HepG2 (cell line): Measurements from ENCODE around the gene CACNA2D3. TPM values are rescaled to one million over a fixed set of nuclear protein-coding genes. Genes with fewer than 3 reads are reported as not detected.
A peak's percentile ranks its signal among the peaks of the same experiment; 100 is the strongest.

Source experiments
- ATAC-seq: fragments of 200-7000 bp; cut with Tn5 transposase; 3 replicates; pipeline ENCODE4 v1.9.1; 2020; ENCODE audit warnings: mild to moderate bottlenecking, moderate library complexity
- BruUV-seq: library from RNA; stranded (reverse); fragments of 400-500 nt; replicated peaks from 2 replicates; lab custom pipeline; 2021; lab: Mats Ljungman, UMichigan
- CTCF ChIA-PET: fragments of 300-600 bp; formaldehyde crosslinking; extraction: SDS; loops from one replicate; lab custom pipeline; 2021; ENCODE audit warnings: low total read pairs, inconsistent platforms, low intra/inter-chr PET ratio; lab: Yijun Ruan, JAX
- POLR2A ChIA-PET: fragments of 350-600 bp; sonication (Branson Sonifier 250); formaldehyde crosslinking; loops from one replicate; lab custom pipeline; 2020; ENCODE audit warnings: antibody characterized with exemption, inconsistent platforms; lab: Yijun Ruan, JAX
- DNase-seq: peaks from one replicate; pipeline ENCODE4 v3.0.0-alpha.2; 2015; ENCODE audit warnings: low spot score
- FAIRE-seq: peaks from 3 replicates; lab custom pipeline; 2011; peaks lifted over from hg19 to GRCh38; lab: Jason Lieb, UNC
- H2AFZ ChIP-seq: one replicate; pipeline ENCODE4 v1.6.1; 2011; ENCODE audit warnings: low read length, inconsistent platforms
- H3K27ac ChIP-seq: fragments of 300-600 bp; 3 replicates; pipeline ENCODE4 v1.8.0; 2011; ENCODE audit warnings: mixed run types, mild to moderate bottlenecking, mixed read lengths, low read length, inconsistent platforms; ENCODE audit not compliant: insufficient read depth; ENCODE audit errors: extremely low read length
- H3K27me3 ChIP-seq, 2 experiments: fragments of 200-600 bp in 1 of 2; 2 replicates in 1 of 2; 3 replicates in 1 of 2; pipeline versions ENCODE4 v1.6.0 to v1.8.0; 2011; ENCODE audit warnings: low read length in 2 of 2, mild to moderate bottlenecking in 2 of 2, moderate library complexity in 2 of 2, inconsistent platforms in 1 of 2; ENCODE audit not compliant: insufficient read depth in 2 of 2, control insufficient read depth in 1 of 2
- H3K36me3 ChIP-seq, 2 experiments: fragments of 200-600 bp in 1 of 2; replicated peaks in 1 of 2; 2 replicates in 1 of 2; 3 replicates in 1 of 2; pipeline versions ENCODE4 v1.5.1 to v1.8.0; 2011; ENCODE audit warnings: low read length in 2 of 2, inconsistent platforms in 1 of 2; ENCODE audit not compliant: insufficient read depth in 2 of 2, control insufficient read depth in 1 of 2
- H3K4me1 ChIP-seq: 2 replicates; pipeline ENCODE4 v1.5.1; 2012; ENCODE audit warnings: low read length, inconsistent platforms; ENCODE audit not compliant: insufficient read depth
- H3K4me2 ChIP-seq: 2 replicates; pipeline ENCODE4 v1.6.0; 2011; ENCODE audit warnings: low read depth, low read length, inconsistent platforms
- H3K4me3 ChIP-seq, 3 experiments: fragments of 200-600 bp in 1 of 3; sonication (generic), shearing (Covaris generic) in 1 of 3; replicated peaks in 1 of 3; 2 replicates each; pipeline ENCODE4 v1.5.1; 2011 to 2016; ENCODE audit warnings: low read length in 3 of 3, inconsistent platforms in 2 of 3, low read depth in 2 of 3, mild to moderate bottlenecking in 2 of 3, control low read depth in 1 of 3, mixed read lengths in 1 of 3; ENCODE audit not compliant: insufficient read depth in 1 of 3
- H3K79me2 ChIP-seq: one replicate; pipeline ENCODE4 v1.6.1; 2011; ENCODE audit warnings: low read length, inconsistent platforms; ENCODE audit not compliant: insufficient read depth
- H3K9ac ChIP-seq: 2 replicates; pipeline ENCODE4 v1.6.0; 2011; ENCODE audit warnings: mild to moderate bottlenecking, low read depth, low read length, inconsistent platforms; ENCODE audit not compliant: insufficient read depth
- H3K9me3 ChIP-seq: 2 replicates; pipeline ENCODE4 v1.5.1; 2012; ENCODE audit warnings: mild to moderate bottlenecking, low read length
- H4K20me1 ChIP-seq: 2 replicates; pipeline ENCODE4 v1.6.0; 2011; ENCODE audit warnings: inconsistent platforms, mild to moderate bottlenecking, low read length, moderate library complexity; ENCODE audit not compliant: insufficient read depth
- ARHGAP35 ChIP-seq: sonication (generic); formaldehyde crosslinking; IDR thresholded peaks from 2 replicates; pipeline ENCODE4 v1.9.0; 2022; ENCODE audit warnings: mild to moderate bottlenecking, inconsistent platforms, moderate library complexity, missing genetic modification reagents, borderline replicate concordance
- CENPT ChIP-seq: sonication (generic); formaldehyde crosslinking; IDR thresholded peaks from 2 replicates; pipeline ENCODE4 v1.8.0; 2022; ENCODE audit warnings: low read depth, mild to moderate bottlenecking, moderate library complexity, missing genetic modification reagents
- ELF3 ChIP-seq: IDR thresholded peaks from 2 replicates; pipeline ENCODE4 v1.6.1; 2016; ENCODE audit warnings: missing genetic modification reagents, missing compliant biosample characterization
- GABPB1 ChIP-seq: IDR thresholded peaks from 2 replicates; pipeline ENCODE4 v1.6.1; 2016; ENCODE audit warnings: mild to moderate bottlenecking, missing genetic modification reagents, moderate library complexity, missing compliant biosample characterization
- HNF4A ChIP-seq: sonication (generic); formaldehyde crosslinking; IDR thresholded peaks from 2 replicates; pipeline ENCODE4 v1.4.0; 2020; ENCODE audit warnings: missing genetic modification reagents
- HNF4G ChIP-seq, 2 experiments: sonication (generic) in 1 of 2; formaldehyde crosslinking in 1 of 2; IDR thresholded peaks; 2 replicates each; pipeline versions ENCODE4 v1.4.0 to v1.6.1; 2011 to 2020; ENCODE audit warnings: borderline replicate concordance in 2 of 2, low read depth in 2 of 2, mild to moderate bottlenecking in 2 of 2, low read length in 1 of 2, missing genetic modification reagents in 1 of 2, moderate library complexity in 1 of 2
- MIER2 ChIP-seq: IDR thresholded peaks from 2 replicates; pipeline ENCODE4 v1.6.1; 2016; ENCODE audit warnings: missing biosample characterization, missing genetic modification reagents
- NFIB ChIP-seq: sonication (generic); formaldehyde crosslinking; IDR thresholded peaks from 2 replicates; pipeline ENCODE4 v1.9.0; 2021; ENCODE audit warnings: missing genetic modification reagents, mild to moderate bottlenecking, borderline replicate concordance
- REST ChIP-seq, 2 experiments: IDR thresholded peaks; 2 replicates each; pipeline ENCODE4 v1.6.1; 2011 to 2012; ENCODE audit warnings: low read length in 2 of 2, borderline replicate concordance in 1 of 2, low read depth in 1 of 2, mild to moderate bottlenecking in 1 of 2, moderate library complexity in 1 of 2
- TBL1XR1 ChIP-seq: fragments of 150-350 bp; IDR thresholded peaks from 2 replicates; pipeline ENCODE4 v1.6.1; 2014; ENCODE audit warnings: borderline replicate concordance, low read length; ENCODE audit not compliant: partially characterized antibody
- ZNF282 ChIP-seq: fragments of 450-650 bp; IDR thresholded peaks from 2 replicates; pipeline ENCODE4 v1.6.1; 2018; ENCODE audit not compliant: partially characterized antibody
- ZNF556 ChIP-seq: sonication (generic); formaldehyde crosslinking; IDR thresholded peaks from 2 replicates; pipeline ENCODE4 v1.4.0; 2020; ENCODE audit warnings: mild to moderate bottlenecking, missing genetic modification reagents, borderline replicate concordance
- ZNF564 ChIP-seq: sonication (generic); formaldehyde crosslinking; IDR thresholded peaks from 2 replicates; pipeline ENCODE4 v1.8.1; 2023; ENCODE audit warnings: mild to moderate bottlenecking, missing genetic modification reagents
- ZNF724P ChIP-seq: sonication (generic); formaldehyde crosslinking; IDR thresholded peaks from 2 replicates; pipeline ENCODE4 v1.8.0; 2022; ENCODE audit warnings: missing genetic modification reagents, borderline replicate concordance
- ZNF75D ChIP-seq: sonication (generic); formaldehyde crosslinking; IDR thresholded peaks from 2 replicates; pipeline ENCODE4 v1.8.1; 2023; ENCODE audit warnings: missing genetic modification reagents, mild to moderate bottlenecking, borderline replicate concordance
- ZSCAN30 ChIP-seq: sonication (generic); formaldehyde crosslinking; IDR thresholded peaks from 2 replicates; pipeline ENCODE4 v1.5.0; 2020; ENCODE audit warnings: mild to moderate bottlenecking, missing genetic modification reagents
- WGBS: methylation state at CpG from one replicate; pipeline ENCODE4 v1.1.6; 2017; ENCODE audit warnings: low lambda C conversion rate; 5-methylcytosine and 5-hydroxymethylcytosine counted together
- in situ Hi-C: cut with HindIII; loops from 2 replicates; pipeline ENCODE4 v1.10.0; 2017; ENCODE audit warnings: low pct_unique_long_range_greater_than_20kb; ENCODE audit not compliant: extremely low pct_ligation_motif_present
- intact Hi-C: fragments of 100-400 bp; cut with micrococcal nuclease; formaldehyde crosslinking; loops from one replicate; pipeline ENCODE4 v1.10.0; 2022; ENCODE audit not compliant: unreplicated experiment
- polyA plus RNA-seq, 8 experiments: library from polyadenylated mRNA; depleted of rRNA in 3 of 8; stranded (reverse) in 7 of 8; unstranded in 1 of 8; fragments of >200 nt; fragmentation: Illumina TruSeq in 4 of 8; extraction: Trizol in 4 of 8; gene quantifications; 2 replicates each; pipeline versions ENCODE4 v1.2.1 to v1.2.3, GENCODE V29; 2011 to 2016; ENCODE audit warnings: low read depth in 4 of 8, missing spikeins in 1 of 8, mixed read lengths in 1 of 8; ENCODE audit not compliant: insufficient read depth in 1 of 8
- total RNA-seq, 5 experiments: library from RNA; depleted of rRNA; stranded (reverse); fragments of >200 nt; fragmentation: Illumina TruSeq; extraction: Trizol; gene quantifications; 2 replicates each; pipeline ENCODE4 v1.2.3, GENCODE V29; 2016; ENCODE audit warnings: low read depth in 1 of 5

CACNA2D3 gene
- total and polyA plus RNA-seq, 2 of the 13 experiments (the other 11 are each of a cell fraction or from before 2014, with no cell fraction given) = not detected

GRCh38 chr3:54138937-54139547 is 16.7 kb downstream of the CACNA2D3 start:
- no peak for FAIRE-seq
- no TSS peak for BruUV-seq
- POLR2A ChIA-PET = interaction anchor here (0.5 kb wide), 1 partner anchor 229 kb away, joined by 3 read pairs; no protein-coding TSS in a partner anchor
- no peaks in the 10 kb centered on the region for H3K79me2 ChIP-seq
- no peaks in the 10 kb centered on the region for H3K36me3 ChIP-seq
- TF ChIP-seq TBL1XR1 (no peak), REST (IDR thresholded peaks at IDR 0.05; ENCODE audit: borderline replicate concordance in 1 of 2, low read depth in 1 of 2, low read length in 2 of 2) (peak; percentile 60 to 89), GABPB1 (CRISPR knock-in tag) (peak; percentile 33; the same call in 1 of the 2 replicates), ZNF564 (CRISPR knock-in tag) (peak; percentile 95; the same call in 1 of the 2 replicates), ZNF282 (no peak), ARHGAP35 (CRISPR knock-in tag) (no peak), NFIB (CRISPR knock-in tag) (no peak), CENPT (no peak), ZNF75D (CRISPR knock-in tag) (no peak), HNF4A (CRISPR knock-in tag) (peak; percentile 62), HNF4G (IDR thresholded peaks at IDR 0.05; ENCODE audit: borderline replicate concordance, low read depth, low read length) (peak; percentile 44), HNF4G (CRISPR knock-in tag; IDR thresholded peaks at IDR 0.05; ENCODE audit: borderline replicate concordance, low read depth) (no peak), ZNF556 (0 out of 2 replicates have a peak, but pooled peaks have one; percentile 28), ELF3 (CRISPR knock-in tag) (peak; percentile 57; the same call in 1 of the 2 replicates), ZNF724P (CRISPR knock-in tag) (0 out of 2 replicates have a peak, but pooled peaks have one; percentile 33), ZSCAN30 (CRISPR knock-in tag) (no peak), MIER2 (CRISPR knock-in tag) (peak; percentile 90)
- H3K9ac ChIP-seq = no peak overlapping the region
- no peaks in the 10 kb centered on the region for H3K9me3 ChIP-seq
- H4K20me1 ChIP-seq = no peaks in the 10 kb centered on the region; the same call in 1 of the 2 replicates
- peak; percentile 95 for ATAC-seq
- no peak overlapping the region; the same call in 1 of the 2 replicates for H3K4me2 ChIP-seq
- in situ Hi-C loops (no loop called here), intact Hi-C loops (no loop called here)
- CTCF ChIA-PET = no interaction called here
- no peak for DNase-seq
- H2AFZ ChIP-seq = no peak overlapping the region
- peaks cover 0 to 13% of the 10 kb centered on the region in 2 experiments; a peak in 2 of 5 replicates for H3K27me3 ChIP-seq
- H3K27ac ChIP-seq = no peak overlapping the region
- H3K4me3 ChIP-seq = no peak overlapping the region
- peaks cover 8% of the 10 kb centered on the region; the same call in 1 of the 2 replicates for H3K4me1 ChIP-seq
- 12% methylated on average over 5 of the region's 9 CpGs for WGBS
